Parathyroid adenoma (tissue), 2 donors: ENCODE measurements around the gene PIK3C2G.

ENCODE experiments used
- H2AFZ ChIP-seq: fragments of 300-600 bp; sonication (generic); one replicate; pipeline ENCODE4 v1.7.0; 2017; ENCODE audit warnings: antibody characterized with exemption, mild to moderate bottlenecking
- H3K27ac ChIP-seq: fragments of 300-600 bp; sonication (generic); one replicate; pipeline ENCODE4 v1.7.0; 2017
- H3K27me3 ChIP-seq: fragments of 300-600 bp; sonication (generic); one replicate; pipeline ENCODE4 v1.7.0; 2017; ENCODE audit warnings: low read length; ENCODE audit not compliant: control insufficient read depth, insufficient read depth
- H3K36me3 ChIP-seq: fragments of 300-600 bp; sonication (generic); one replicate; pipeline ENCODE4 v1.7.0; 2017; ENCODE audit warnings: low read length; ENCODE audit not compliant: control insufficient read depth, insufficient read depth
- H3K4me1 ChIP-seq: fragments of 300-600 bp; sonication (generic); one replicate; pipeline ENCODE4 v1.7.0; 2017; ENCODE audit warnings: control low read depth
- H3K4me2 ChIP-seq: fragments of 300-600 bp; sonication (generic); one replicate; pipeline ENCODE4 v1.7.0; 2017; ENCODE audit warnings: low read length
- H3K4me3 ChIP-seq: fragments of 300-600 bp; sonication (generic); one replicate; pipeline ENCODE4 v1.7.0; 2017; ENCODE audit warnings: low read depth, low read length
- H3K79me2 ChIP-seq: fragments of 300-600 bp; sonication (generic); one replicate; pipeline ENCODE4 v1.7.0; 2017; ENCODE audit warnings: control low read depth
- H3K9ac ChIP-seq: fragments of 300-600 bp; sonication (generic); one replicate; pipeline ENCODE4 v1.7.0; 2017; ENCODE audit warnings: mild to moderate bottlenecking
- H3K9me3 ChIP-seq: fragments of 300-600 bp; sonication (generic); one replicate; pipeline ENCODE4 v1.7.0; 2017; ENCODE audit warnings: low read length; ENCODE audit not compliant: control insufficient read depth
- TF ChIP-seq, protein P1 (sequence below): fragments of 300-600 bp; sonication (generic); IDR thresholded peaks from one replicate; pipeline ENCODE4 v1.7.0; 2017; ENCODE audit warnings: antibody characterized with exemption, mild to moderate bottlenecking
- donor health status: primary hyperparathyroidism.

The PIK3C2G gene

DNA sequence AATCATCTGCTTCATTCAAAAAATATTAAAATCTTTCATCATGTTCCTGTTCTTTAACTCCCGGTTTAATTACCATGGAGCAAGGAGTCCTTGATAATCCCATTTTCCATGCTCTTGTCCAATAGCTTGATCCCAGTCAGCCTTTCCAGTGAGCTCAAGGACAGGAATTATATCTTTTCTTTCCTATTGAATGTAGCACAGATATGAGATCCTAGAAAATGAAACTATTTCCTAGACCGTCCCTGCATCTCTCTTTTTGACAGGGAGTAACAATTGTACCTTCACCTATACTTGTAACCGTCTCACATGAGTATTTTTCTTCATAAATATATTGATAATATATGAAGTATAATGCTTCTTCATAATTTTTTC is 35.6 kb downstream of the PIK3C2G start:
- H3K9ac ChIP-seq, result no peak overlapping the region
- TF ChIP-seq, protein P1, sequence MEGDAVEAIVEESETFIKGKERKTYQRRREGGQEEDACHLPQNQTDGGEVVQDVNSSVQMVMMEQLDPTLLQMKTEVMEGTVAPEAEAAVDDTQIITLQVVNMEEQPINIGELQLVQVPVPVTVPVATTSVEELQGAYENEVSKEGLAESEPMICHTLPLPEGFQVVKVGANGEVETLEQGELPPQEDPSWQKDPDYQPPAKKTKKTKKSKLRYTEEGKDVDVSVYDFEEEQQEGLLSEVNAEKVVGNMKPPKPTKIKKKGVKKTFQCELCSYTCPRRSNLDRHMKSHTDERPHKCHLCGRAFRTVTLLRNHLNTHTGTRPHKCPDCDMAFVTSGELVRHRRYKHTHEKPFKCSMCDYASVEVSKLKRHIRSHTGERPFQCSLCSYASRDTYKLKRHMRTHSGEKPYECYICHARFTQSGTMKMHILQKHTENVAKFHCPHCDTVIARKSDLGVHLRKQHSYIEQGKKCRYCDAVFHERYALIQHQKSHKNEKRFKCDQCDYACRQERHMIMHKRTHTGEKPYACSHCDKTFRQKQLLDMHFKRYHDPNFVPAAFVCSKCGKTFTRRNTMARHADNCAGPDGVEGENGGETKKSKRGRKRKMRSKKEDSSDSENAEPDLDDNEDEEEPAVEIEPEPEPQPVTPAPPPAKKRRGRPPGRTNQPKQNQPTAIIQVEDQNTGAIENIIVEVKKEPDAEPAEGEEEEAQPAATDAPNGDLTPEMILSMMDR, result no peak
- no peaks in the 10 kb centered on the region for H3K36me3 ChIP-seq
- no peaks in the 10 kb centered on the region for H3K9me3 ChIP-seq
- no peak overlapping the region for H2AFZ ChIP-seq
- no peak overlapping the region for H3K27ac ChIP-seq
- no peaks in the 10 kb centered on the region for H3K4me1 ChIP-seq
- H3K27me3 ChIP-seq, result no peaks in the 10 kb centered on the region
- no peaks in the 10 kb centered on the region for H3K79me2 ChIP-seq
- no peak overlapping the region for H3K4me2 ChIP-seq
- H3K4me3 ChIP-seq, result no peak overlapping the region

DNA sequence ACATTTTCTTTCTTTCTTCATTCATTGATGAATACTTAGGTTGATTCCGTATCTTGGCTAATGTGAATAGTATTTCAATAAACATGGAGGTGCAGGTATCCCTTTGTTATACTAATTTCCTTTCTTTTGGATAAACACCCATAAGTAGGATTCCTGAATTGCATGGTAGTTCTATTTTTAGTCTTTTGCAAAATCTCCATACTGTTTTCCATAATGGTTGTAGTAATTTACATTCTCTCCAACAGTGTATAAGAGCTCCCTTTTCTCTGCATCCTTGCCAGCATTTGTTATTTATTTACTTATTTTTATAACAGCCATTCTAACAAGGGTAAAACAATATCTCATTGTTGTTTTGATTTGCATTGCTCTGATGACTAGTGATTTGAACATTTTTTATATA is 36.6 kb downstream of the PIK3C2G start:
- H3K4me2 ChIP-seq, result no peak overlapping the region
- no peaks in the 10 kb centered on the region for H3K9me3 ChIP-seq
- H3K4me3 ChIP-seq, result no peak overlapping the region
- H3K36me3 ChIP-seq, result no peaks in the 10 kb centered on the region
- no peak overlapping the region for H3K9ac ChIP-seq
- H3K27ac ChIP-seq, result no peak overlapping the region
- no peak overlapping the region for H2AFZ ChIP-seq
- no peaks in the 10 kb centered on the region for H3K27me3 ChIP-seq
- TF ChIP-seq, protein P1, result no peak
- no peaks in the 10 kb centered on the region for H3K4me1 ChIP-seq
- H3K79me2 ChIP-seq, result no peaks in the 10 kb centered on the region

DNA sequence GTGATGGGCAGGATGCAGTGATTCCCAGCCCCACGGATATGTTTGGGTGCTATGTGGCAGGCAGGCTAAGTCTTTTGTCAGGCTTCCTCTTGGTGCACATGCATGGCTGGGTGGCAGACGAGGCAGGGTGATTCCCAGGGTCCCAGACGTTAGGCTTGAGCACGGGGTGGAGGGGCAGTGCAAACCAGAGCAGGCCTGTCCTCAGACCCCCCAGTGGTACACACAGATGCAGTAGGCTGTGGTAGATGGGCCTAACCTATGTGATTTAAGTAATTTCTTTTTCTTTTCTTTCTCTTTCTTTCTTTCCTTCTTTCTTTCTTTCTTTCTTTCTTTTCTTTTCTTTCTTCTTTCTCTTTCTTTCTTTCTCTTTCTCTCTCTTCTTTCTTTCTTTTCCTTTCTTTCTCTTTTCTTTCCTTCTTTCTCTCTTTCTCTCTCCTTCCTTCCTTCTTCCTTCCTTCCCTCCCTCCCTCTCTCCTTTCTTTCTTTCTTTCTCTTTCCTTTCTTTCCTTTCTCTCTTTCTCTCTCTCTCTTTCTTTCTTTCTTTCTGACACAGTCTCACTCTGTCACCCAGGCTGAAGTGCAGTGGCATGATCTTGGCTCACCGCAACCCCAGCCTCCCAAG is 41.6 kb downstream of the PIK3C2G start:
- TF ChIP-seq, protein P1, result no peak
- Histone ChIP-seq H3K4me2 (no peak overlapping the region), H2AFZ (no peak overlapping the region), H3K4me1 (no peaks in the 10 kb centered on the region), H3K27me3 (no peaks in the 10 kb centered on the region), H3K9ac (no peak overlapping the region), H3K27ac (no peak overlapping the region), H3K79me2 (no peaks in the 10 kb centered on the region), H3K36me3 (no peaks in the 10 kb centered on the region), H3K4me3 (no peak overlapping the region), H3K9me3 (no peaks in the 10 kb centered on the region)

DNA sequence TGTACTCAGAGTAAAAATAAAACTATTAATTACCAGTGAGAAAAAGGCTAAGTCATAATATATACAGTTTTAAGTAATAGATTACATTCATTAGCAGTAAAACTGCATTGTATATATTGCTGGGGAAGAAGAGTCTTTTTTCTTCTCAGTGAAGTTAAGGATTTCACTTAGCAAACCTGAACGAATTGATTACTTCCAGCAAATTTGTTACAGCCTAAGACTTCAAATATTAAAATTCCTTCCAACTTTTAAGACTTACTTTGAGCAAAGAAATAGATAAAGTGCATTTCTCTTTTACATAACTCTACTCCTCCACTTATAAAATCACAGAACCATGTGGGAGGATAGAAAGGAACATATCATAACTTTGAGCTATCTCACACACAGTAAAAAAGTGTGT is 43.3 kb downstream of the PIK3C2G start:
- Histone ChIP-seq H3K4me2 (no peak overlapping the region), H3K9me3 (no peaks in the 10 kb centered on the region), H3K79me2 (no peaks in the 10 kb centered on the region), H3K27me3 (no peaks in the 10 kb centered on the region), H2AFZ (no peak overlapping the region), H3K9ac (no peak overlapping the region), H3K4me1 (no peaks in the 10 kb centered on the region), H3K36me3 (no peaks in the 10 kb centered on the region), H3K27ac (no peak overlapping the region), H3K4me3 (no peak overlapping the region)
- TF ChIP-seq, protein P1, result no peak

DNA sequence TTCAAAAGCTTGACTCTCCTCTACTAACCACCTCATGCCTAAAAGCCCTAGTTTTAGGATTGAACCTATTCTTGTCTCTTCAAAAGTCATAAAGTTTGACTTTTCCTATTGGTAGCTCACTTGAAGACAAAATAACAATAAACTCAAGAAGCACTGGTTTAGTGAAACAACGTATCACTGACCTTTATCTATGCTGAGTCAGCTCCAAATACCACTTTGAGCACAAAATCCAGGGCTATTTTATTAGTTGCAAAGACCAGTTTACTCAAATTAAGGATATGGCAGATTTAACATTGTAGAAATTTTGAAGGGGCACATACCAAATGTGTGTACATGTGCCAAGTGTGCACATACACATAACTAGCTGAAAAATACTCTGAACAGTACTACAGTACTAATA is 45.0 kb downstream of the PIK3C2G start:
- no peaks in the 10 kb centered on the region for H3K36me3 ChIP-seq
- TF ChIP-seq, protein P1, result no peak

More for the DNA sequence above, 45.0 kb downstream of the PIK3C2G start:
- no peaks in the 10 kb centered on the region for H3K79me2 ChIP-seq
- H3K4me1 ChIP-seq, result no peaks in the 10 kb centered on the region
- no peaks in the 10 kb centered on the region for H3K9me3 ChIP-seq
- no peaks in the 10 kb centered on the region for H3K27me3 ChIP-seq
- no peak overlapping the region for H2AFZ ChIP-seq
- H3K27ac ChIP-seq, result no peak overlapping the region
- H3K9ac ChIP-seq, result no peak overlapping the region
- no peak overlapping the region for H3K4me2 ChIP-seq
- no peak overlapping the region for H3K4me3 ChIP-seq
